Neural progenitor cell (in vitro differentiated cells): ENCODE results near the gene BPNT1. TPM values are rescaled to one million over a fixed set of nuclear protein-coding genes. Genes with fewer than 3 reads are reported as not detected.

Source experiments
- DNase-seq: peaks from one replicate; pipeline ENCODE4 v3.0.0-alpha.2; 2016; ENCODE audit warnings: low spot score
- H2AFZ ChIP-seq: fragments of 200-600 bp; sonication (generic); replicated peaks from 2 replicates; pipeline ENCODE4 v1.6.1; 2016; ENCODE audit warnings: antibody characterized with exemption
- H3F3A ChIP-seq: fragments of 200-600 bp; sonication (generic); 2 replicates; pipeline ENCODE4 v1.6.1; 2016; ENCODE audit warnings: antibody characterized with exemption, low read depth
- H3K27ac ChIP-seq: fragments of 200-600 bp; sonication (generic); 2 replicates; pipeline ENCODE4 v1.5.1; 2016; ENCODE audit warnings: mild to moderate bottlenecking
- H3K27me3 ChIP-seq: fragments of 200-600 bp; sonication (generic); 2 replicates; pipeline ENCODE4 v1.6.1; 2016; ENCODE audit warnings: mild to moderate bottlenecking, moderate library complexity
- H3K36me3 ChIP-seq: fragments of 200-600 bp; sonication (generic); 2 replicates; pipeline ENCODE4 v1.5.1; 2016
- H3K4me1 ChIP-seq: fragments of 200-600 bp; sonication (generic); 2 replicates; pipeline ENCODE4 v1.6.1; 2016; ENCODE audit warnings: mixed run types
- H3K4me2 ChIP-seq: fragments of 200-600 bp; sonication (generic); 2 replicates; pipeline ENCODE4 v1.6.1; 2016
- H3K4me3 ChIP-seq: fragments of 200-600 bp; sonication (generic); 2 replicates; pipeline ENCODE4 v1.5.1; 2016
- H3K79me2 ChIP-seq: fragments of 200-600 bp; sonication (generic); 2 replicates; pipeline ENCODE4 v1.6.1; 2016; ENCODE audit warnings: low read depth
- H3K9ac ChIP-seq: fragments of 200-600 bp; sonication (generic); 2 replicates; pipeline ENCODE4 v1.6.1; 2016
- H3K9me3 ChIP-seq: fragments of 200-600 bp; sonication (generic); 2 replicates; pipeline ENCODE4 v1.5.1; 2016; ENCODE audit warnings: low read depth
- H4K20me1 ChIP-seq: fragments of 200-600 bp; sonication (generic); 2 replicates; pipeline ENCODE4 v1.6.1; 2016; ENCODE audit warnings: low read depth
- H3K27ac Mint-ChIP-seq: 3 replicates; pipeline ENCODE4 v1.8.0; 2021; ENCODE audit warnings: mixed read lengths
- H3K27me3 Mint-ChIP-seq: 2 replicates; pipeline ENCODE4 v1.8.0; 2022; ENCODE audit warnings: low read depth, mild to moderate bottlenecking, inconsistent platforms, moderate library complexity, mixed read lengths; ENCODE audit not compliant: insufficient read depth
- H3K36me3 Mint-ChIP-seq: 3 replicates; pipeline ENCODE4 v1.8.0; 2021; ENCODE audit warnings: mixed read lengths
- H3K4me1 Mint-ChIP-seq: 3 replicates; pipeline ENCODE4 v1.8.0; 2021; ENCODE audit warnings: mixed read lengths
- H3K4me3 Mint-ChIP-seq: 3 replicates; pipeline ENCODE4 v1.8.0; 2021; ENCODE audit warnings: mild to moderate bottlenecking, moderate library complexity, mixed read lengths
- H3K9me3 Mint-ChIP-seq: 3 replicates; pipeline ENCODE4 v1.8.0; 2020; ENCODE audit warnings: mixed read lengths
- EZH2 ChIP-seq: fragments of 200-600 bp; sonication (generic); IDR thresholded peaks from 2 replicates; pipeline ENCODE4 v1.6.1; 2017; ENCODE audit warnings: antibody characterized with exemption, mild to moderate bottlenecking, moderate library complexity
- EZH2phosphoT487 ChIP-seq: fragments of 200-600 bp; sonication (generic); IDR thresholded peaks from 2 replicates; pipeline ENCODE4 v1.6.1; 2017; ENCODE audit warnings: antibody characterized with exemption
- total RNA-seq: library from RNA; depleted of rRNA; stranded (reverse); fragments of >200 nt; gene quantifications from 2 replicates; pipeline ENCODE4 v1.2.3, GENCODE V29; 2015; ENCODE audit warnings: low replicate concordance
- TF ChIP-seq, protein P1 (sequence below): fragments of 200-600 bp; sonication (generic); IDR thresholded peaks from 2 replicates; pipeline ENCODE4 v1.5.1; 2017; ENCODE audit warnings: antibody characterized with exemption, mild to moderate bottlenecking

The BPNT1 gene
- total RNA-seq, 1 donor from 2014 or later, result 33.1 TPM

DNA sequence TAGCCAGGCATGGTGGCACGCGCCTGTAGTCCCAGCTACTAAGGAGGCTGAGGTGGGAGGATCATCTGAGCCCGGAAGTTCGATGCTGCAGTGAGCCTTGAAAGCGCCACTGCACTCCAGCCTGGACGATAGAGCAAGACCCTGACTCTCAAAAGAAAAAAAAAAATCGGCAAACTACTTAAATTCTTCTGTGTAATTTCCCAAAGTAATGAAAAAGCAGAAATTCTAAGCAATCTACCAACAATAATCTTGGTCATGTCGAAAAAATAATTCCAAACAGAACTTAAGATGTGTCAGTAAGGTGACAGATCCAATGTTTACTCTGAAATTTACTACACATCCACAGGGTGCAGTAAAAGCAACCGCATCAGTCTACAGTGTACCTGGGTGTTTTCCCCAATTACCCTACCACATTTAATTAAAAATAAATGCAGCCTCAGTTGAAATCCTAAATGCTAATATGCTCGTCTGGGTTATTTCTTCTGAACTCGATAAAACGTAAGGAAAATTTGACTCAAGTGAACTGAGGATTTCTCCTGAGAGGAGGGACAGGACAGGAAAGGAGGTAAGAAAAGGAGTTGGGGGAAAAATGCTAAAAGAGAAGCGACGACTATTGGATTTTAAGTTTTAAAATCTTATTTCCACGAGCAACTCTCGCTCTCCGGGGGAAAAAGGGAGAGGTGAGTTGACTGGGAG is 44.1 kb downstream of the BPNT1 start:
- Histone ChIP-seq H3K79me2 (peaks cover 53% of the 10 kb centered on the region), H3K27ac (no peak overlapping the region)
- H3K4me3 Mint-ChIP-seq, result peak overlapping the region; percentile 91

DNA sequence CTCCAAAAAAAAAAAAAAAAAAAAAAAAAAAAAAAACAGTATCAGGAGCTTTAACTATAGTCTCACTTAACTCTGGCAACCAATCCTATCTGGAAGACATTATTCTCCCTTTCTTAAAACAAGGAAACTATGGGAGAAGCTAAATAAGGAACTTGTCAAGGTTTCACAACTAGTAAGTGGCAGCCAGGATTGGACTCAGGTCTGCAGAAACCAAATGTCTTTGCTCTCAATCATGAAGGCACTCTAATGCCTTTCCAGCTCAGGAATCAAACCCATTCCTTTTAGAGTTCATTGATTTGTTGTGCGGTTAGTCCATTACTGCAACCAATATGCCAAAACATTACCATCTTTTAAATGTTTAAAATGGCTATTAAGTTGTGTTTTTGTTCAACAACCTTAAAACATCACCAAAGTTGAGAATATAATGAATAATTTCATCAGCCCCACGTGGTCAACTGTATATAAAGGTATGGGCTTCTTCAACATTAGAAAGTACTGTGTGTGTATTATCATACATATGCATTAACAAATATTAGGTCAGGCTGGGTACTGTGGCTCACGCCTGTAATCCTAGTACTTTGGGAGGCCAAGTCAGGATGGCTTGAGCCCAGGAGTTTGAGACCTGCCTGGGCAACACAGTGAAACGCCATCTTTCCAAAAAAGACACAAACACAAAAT is 44.8 kb downstream of the BPNT1 start:
- Histone ChIP-seq H3K4me2 (peak overlapping the region; percentile 93), H3K9ac (no peak overlapping the region), H3K27me3 (no peaks in the 10 kb centered on the region), H2AFZ (no peak overlapping the region), H3K79me2 (peaks cover 57% of the 10 kb centered on the region), H3K36me3 (no peaks in the 10 kb centered on the region), H4K20me1 (no peaks in the 10 kb centered on the region), H3K9me3 (no peaks in the 10 kb centered on the region), H3F3A (peaks cover 12% of the 10 kb centered on the region), H3K27ac (no peak overlapping the region), H3K4me1 (peaks cover 3% of the 10 kb centered on the region), H3K4me3 (peak overlapping the region; percentile 91)
- Mint-ChIP-seq H3K36me3 (no peaks in the 10 kb centered on the region), H3K27ac (no peak overlapping the region), H3K4me3 (peak overlapping the region; percentile 91), H3K9me3 (no peaks in the 10 kb centered on the region), H3K4me1 (peaks cover 9% of the 10 kb centered on the region), H3K27me3 (peaks cover 5% of the 10 kb centered on the region)
- no peak for TF ChIP-seq EZH2
- TF ChIP-seq, protein P1, sequence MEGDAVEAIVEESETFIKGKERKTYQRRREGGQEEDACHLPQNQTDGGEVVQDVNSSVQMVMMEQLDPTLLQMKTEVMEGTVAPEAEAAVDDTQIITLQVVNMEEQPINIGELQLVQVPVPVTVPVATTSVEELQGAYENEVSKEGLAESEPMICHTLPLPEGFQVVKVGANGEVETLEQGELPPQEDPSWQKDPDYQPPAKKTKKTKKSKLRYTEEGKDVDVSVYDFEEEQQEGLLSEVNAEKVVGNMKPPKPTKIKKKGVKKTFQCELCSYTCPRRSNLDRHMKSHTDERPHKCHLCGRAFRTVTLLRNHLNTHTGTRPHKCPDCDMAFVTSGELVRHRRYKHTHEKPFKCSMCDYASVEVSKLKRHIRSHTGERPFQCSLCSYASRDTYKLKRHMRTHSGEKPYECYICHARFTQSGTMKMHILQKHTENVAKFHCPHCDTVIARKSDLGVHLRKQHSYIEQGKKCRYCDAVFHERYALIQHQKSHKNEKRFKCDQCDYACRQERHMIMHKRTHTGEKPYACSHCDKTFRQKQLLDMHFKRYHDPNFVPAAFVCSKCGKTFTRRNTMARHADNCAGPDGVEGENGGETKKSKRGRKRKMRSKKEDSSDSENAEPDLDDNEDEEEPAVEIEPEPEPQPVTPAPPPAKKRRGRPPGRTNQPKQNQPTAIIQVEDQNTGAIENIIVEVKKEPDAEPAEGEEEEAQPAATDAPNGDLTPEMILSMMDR, result no peak
- TF ChIP-seq EZH2phosphoT487, result no peak
- no peak for DNase-seq

More for the DNA sequence above, 44.1 kb downstream of the BPNT1 start:
- no peaks in the 10 kb centered on the region for H3K36me3 Mint-ChIP-seq
- H3K9me3 Mint-ChIP-seq, result no peaks in the 10 kb centered on the region
- TF ChIP-seq EZH2phosphoT487 (no peak), EZH2 (no peak)
- TF ChIP-seq, protein P1, result no peak
- peak overlapping the region; percentile 68 for H3K9ac ChIP-seq
- H3F3A ChIP-seq, result peaks cover 12% of the 10 kb centered on the region
- H3K4me1 ChIP-seq, result peaks cover 3% of the 10 kb centered on the region
- peak overlapping the region; percentile 40 for H3K27ac Mint-ChIP-seq
- H3K27me3 ChIP-seq, result no peaks in the 10 kb centered on the region
- H3K9me3 ChIP-seq, result no peaks in the 10 kb centered on the region
- peak overlapping the region; percentile 93 for H3K4me2 ChIP-seq
- no peak for DNase-seq
- H4K20me1 ChIP-seq, result no peaks in the 10 kb centered on the region
- peak overlapping the region; percentile 94 for H2AFZ ChIP-seq
- H3K27me3 Mint-ChIP-seq, result peaks cover 5% of the 10 kb centered on the region
- peak overlapping the region; percentile 91 for H3K4me3 ChIP-seq
- H3K4me1 Mint-ChIP-seq, result peaks cover 9% of the 10 kb centered on the region
- H3K36me3 ChIP-seq, result no peaks in the 10 kb centered on the region

DNA sequence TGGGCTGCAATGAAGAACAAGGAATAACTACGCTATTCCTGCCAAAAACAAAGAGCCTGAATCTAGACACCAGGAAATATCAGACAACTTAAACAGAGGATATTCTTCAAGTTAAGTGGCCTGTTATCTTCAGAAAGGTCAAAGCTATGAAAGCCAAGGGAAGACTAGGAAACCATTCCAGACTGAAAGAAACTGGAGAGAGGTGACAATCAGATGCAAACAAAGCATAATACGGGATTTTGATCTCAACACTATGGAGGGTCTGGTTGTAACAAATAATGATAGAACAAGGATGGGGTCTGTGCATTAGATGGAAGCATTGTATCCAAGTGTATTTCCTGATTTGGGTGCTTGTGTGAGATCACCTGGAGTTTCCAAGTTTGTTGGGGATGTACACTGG is 45.9 kb downstream of the BPNT1 start:
- Histone ChIP-seq H3K4me1 (peaks cover 3% of the 10 kb centered on the region), H3K36me3 (no peaks in the 10 kb centered on the region), H4K20me1 (no peaks in the 10 kb centered on the region), H3K9ac (no peak overlapping the region), H3K27me3 (no peaks in the 10 kb centered on the region), H3K4me2 (no peak overlapping the region), H3K4me3 (no peak overlapping the region), H3F3A (peaks cover 12% of the 10 kb centered on the region), H3K27ac (no peak overlapping the region), H3K9me3 (no peaks in the 10 kb centered on the region), H2AFZ (no peak overlapping the region), H3K79me2 (peaks cover 57% of the 10 kb centered on the region)
- no peak overlapping the region for H3K4me3 Mint-ChIP-seq
- no peaks in the 10 kb centered on the region for H3K36me3 Mint-ChIP-seq
- H3K4me1 Mint-ChIP-seq, result peaks cover 9% of the 10 kb centered on the region
- DNase-seq, result no peak
- TF ChIP-seq EZH2phosphoT487 (no peak), EZH2 (no peak)
- TF ChIP-seq, protein P1, result no peak
- H3K27ac Mint-ChIP-seq, result no peak overlapping the region
- H3K9me3 Mint-ChIP-seq, result no peaks in the 10 kb centered on the region
- peaks cover 2% of the 10 kb centered on the region for H3K27me3 Mint-ChIP-seq
